HepG2 (cell line): ENCODE data around the gene U2AF2.

Source experiments
- PCBP1 ChIP-seq: fragments of 200-400 bp; formaldehyde crosslinking; IDR thresholded peaks from 2 replicates; pipeline ENCODE4 v1.6.1; 2017; ENCODE audit warnings: mild to moderate bottlenecking, low read depth, low read length, borderline replicate concordance
- PRDM15 ChIP-seq: sonication (generic); formaldehyde crosslinking; IDR thresholded peaks from 2 replicates; pipeline ENCODE4 v1.4.0; 2020; ENCODE audit warnings: missing genetic modification reagents
- ZNF343 ChIP-seq: sonication (generic); formaldehyde crosslinking; IDR thresholded peaks from 2 replicates; pipeline ENCODE4 v1.4.0; 2020; ENCODE audit warnings: mild to moderate bottlenecking, missing genetic modification reagents
- ZNF414 ChIP-seq: sonication (generic); formaldehyde crosslinking; IDR thresholded peaks from 2 replicates; pipeline ENCODE4 v1.5.0; 2020; ENCODE audit warnings: missing genetic modification reagents

GRCh38 chr19:55666343-55667005, 11.6 kb downstream of the U2AF2 start:
- TF ChIP-seq ZNF343 (CRISPR knock-in tag) (no peak), PRDM15 (CRISPR knock-in tag) (no peak), ZNF414 (CRISPR knock-in tag) (no peak), PCBP1 (no peak)
